Subcutaneous adipose tissue (tissue), 4 donors: ENCODE results near the gene AVEN. TPM values are rescaled to one million over a fixed set of nuclear protein-coding genes. Genes with fewer than 3 reads are reported as not detected.

Experiments
- CTCF ChIP-seq: fragments of 450-650 bp; IDR thresholded peaks from one replicate; pipeline ENCODE4 v1.5.1; 2016; ENCODE audit warnings: low read depth, mild to moderate bottlenecking, control low read depth, antibody characterized with exemption, moderate library complexity
- total RNA-seq, 4 donors: library from RNA; depleted of rRNA; stranded (reverse); fragments of >200 nt; gene quantifications; one replicate each; pipeline ENCODE4 v1.1.0, GENCODE V29; 2016

The AVEN gene
- total RNA-seq, 4 donors from 2014 or later: 8.5 to 26.1 (median 17.5) TPM

GRCh38 chr15:34065941-34066340 lies 26.9 kb upstream of the AVEN start:
- no peak for TF ChIP-seq CTCF

GRCh38 chr15:34065261-34065660 lies 26.3 kb upstream of the AVEN start:
- TF ChIP-seq CTCF: no peak

- no peak for TF ChIP-seq CTCF
Observed at GRCh38 chr15:34064438-34064837, 25.4 kb upstream of the AVEN start.

GRCh38 chr15:34059946-34060345 lies 20.9 kb upstream of the AVEN start:
- TF ChIP-seq CTCF: no peak

- no peak for TF ChIP-seq CTCF
Observed at GRCh38 chr15:34059476-34059875, 20.5 kb upstream of the AVEN start.

- TF ChIP-seq CTCF: no peak
Observed at GRCh38 chr15:34056911-34057310, 17.9 kb upstream of the AVEN start.

GRCh38 chr15:34055868-34056595 lies 17.0 kb upstream of the AVEN start:
- TF ChIP-seq CTCF: no peak
